Progenitor cell of endocrine pancreas (in vitro differentiated cells): Measurements from ENCODE around the gene DDIT4L. TPM values are rescaled to one million over a fixed set of nuclear protein-coding genes. Genes with fewer than 3 reads are reported as not detected.

ENCODE experiments used
- DNase-seq: peaks from one replicate; pipeline ENCODE4 v3.0.0; 2021; ENCODE audit warnings: low spot score; ENCODE audit not compliant: unreplicated experiment
- H3K27ac Mint-ChIP-seq: 2 replicates; pipeline ENCODE4 v1.8.0; 2021; ENCODE audit warnings: mild to moderate bottlenecking, moderate library complexity, mixed read lengths
- H3K27me3 Mint-ChIP-seq: 2 replicates; pipeline ENCODE4 v1.8.0; 2021; ENCODE audit warnings: mixed read lengths
- H3K36me3 Mint-ChIP-seq: 2 replicates; pipeline ENCODE4 v1.8.0; 2022; ENCODE audit warnings: mixed read lengths; ENCODE audit not compliant: insufficient read depth
- H3K4me1 Mint-ChIP-seq: 2 replicates; pipeline ENCODE4 v1.8.0; 2021; ENCODE audit warnings: low read depth, mixed read lengths
- H3K4me3 Mint-ChIP-seq: 2 replicates; pipeline ENCODE4 v1.8.0; 2021; ENCODE audit warnings: low read depth, mild to moderate bottlenecking, moderate library complexity, mixed read lengths
- H3K9me3 Mint-ChIP-seq: 2 replicates; pipeline ENCODE4 v1.8.0; 2021; ENCODE audit warnings: low read depth, mixed read lengths
- CTCF ChIP-seq: fragments of 200-600 bp; sonication (generic); IDR thresholded peaks from one replicate; pipeline ENCODE4 v1.5.0; 2021; ENCODE audit warnings: antibody characterized with exemption, mild to moderate bottlenecking; ENCODE audit not compliant: unreplicated experiment
- total RNA-seq: library from RNA; stranded (reverse); gene quantifications from 2 replicates; pipeline ENCODE4 v1.2.1, GENCODE V29; 2021

The DDIT4L gene
- total RNA-seq, 1 donor from 2014 or later: 2.6 TPM

DNA sequence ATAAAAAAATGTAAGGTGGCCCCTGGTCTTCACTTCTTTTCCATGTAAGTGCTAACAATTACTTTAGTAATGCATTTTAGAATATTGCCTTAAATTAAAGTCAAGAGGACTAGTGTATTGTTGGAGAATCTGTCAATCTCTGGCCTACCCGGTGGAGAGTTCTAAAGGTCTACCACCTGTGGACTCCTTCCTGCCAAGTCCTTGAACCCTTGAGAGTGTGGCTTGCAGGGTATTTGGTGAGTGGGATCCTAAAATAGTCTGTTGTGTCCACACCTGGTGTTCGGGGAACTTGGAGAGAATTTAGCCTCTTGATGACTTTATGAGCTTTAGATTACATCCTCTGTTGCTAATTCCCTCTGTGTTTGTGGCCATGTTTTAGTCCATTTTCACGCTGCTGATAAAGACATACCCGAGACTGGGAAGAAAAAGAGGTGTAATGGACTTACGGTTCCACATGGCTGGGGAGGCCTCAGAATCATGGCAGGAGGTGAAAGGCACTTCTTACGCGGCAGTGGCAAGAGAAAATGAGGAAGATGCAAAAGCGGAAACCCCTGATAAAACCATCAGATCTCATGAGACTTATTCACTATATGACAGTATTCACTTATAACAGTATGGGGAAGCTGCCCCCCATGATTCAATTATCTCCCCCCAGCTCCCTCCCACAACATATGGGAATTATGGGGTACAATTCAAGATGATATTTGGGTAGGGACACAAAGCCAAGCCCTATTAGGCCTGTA, 23.8 kb downstream of the DDIT4L start:
- H3K4me1 Mint-ChIP-seq: no peaks in the 10 kb centered on the region
- H3K27me3 Mint-ChIP-seq: no peaks in the 10 kb centered on the region
- peaks cover 2% of the 10 kb centered on the region for H3K36me3 Mint-ChIP-seq
- H3K27ac Mint-ChIP-seq: no peak overlapping the region
- H3K4me3 Mint-ChIP-seq: no peak overlapping the region
- TF ChIP-seq CTCF: no peak
- H3K9me3 Mint-ChIP-seq: peaks cover 10% of the 10 kb centered on the region
- DNase-seq: no peak

DNA sequence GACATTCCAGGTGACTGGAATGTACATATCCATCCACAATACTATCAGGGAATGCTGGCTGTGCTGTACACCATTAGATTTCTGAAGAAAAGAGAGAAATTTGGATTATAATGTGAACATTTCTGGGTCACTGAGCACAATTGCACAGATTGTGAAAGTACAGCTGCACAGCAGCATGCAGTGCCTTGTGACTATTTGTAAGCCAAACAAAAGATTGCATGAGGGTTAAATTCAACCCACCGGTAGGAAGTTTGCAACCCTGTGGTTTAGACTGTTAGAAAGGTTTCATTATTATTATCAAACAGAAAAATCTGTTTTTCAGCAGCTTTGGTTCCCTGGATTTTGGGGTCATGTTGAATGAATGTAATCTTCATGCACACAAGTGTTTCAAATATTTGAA, 24.5 kb downstream of the DDIT4L start:
- Mint-ChIP-seq H3K36me3 (peaks cover 2% of the 10 kb centered on the region), H3K9me3 (peaks cover 14% of the 10 kb centered on the region), H3K27ac (no peak overlapping the region), H3K4me1 (no peaks in the 10 kb centered on the region), H3K27me3 (no peaks in the 10 kb centered on the region), H3K4me3 (no peak overlapping the region)
- DNase-seq: no peak
- TF ChIP-seq CTCF: no peak

GRCh38 chr4:100164808-100165760, 25.2 kb downstream of the DDIT4L start:
- Mint-ChIP-seq H3K9me3 (peaks cover 14% of the 10 kb centered on the region), H3K27ac (no peak overlapping the region), H3K4me1 (no peaks in the 10 kb centered on the region), H3K36me3 (peaks cover 2% of the 10 kb centered on the region), H3K4me3 (no peak overlapping the region), H3K27me3 (no peaks in the 10 kb centered on the region)
- DNase-seq: no peak
- TF ChIP-seq CTCF: no peak

GRCh38 chr4:100162027-100162685, 28.1 kb downstream of the DDIT4L start:
- TF ChIP-seq CTCF: no peak
- no peak for DNase-seq

DNA sequence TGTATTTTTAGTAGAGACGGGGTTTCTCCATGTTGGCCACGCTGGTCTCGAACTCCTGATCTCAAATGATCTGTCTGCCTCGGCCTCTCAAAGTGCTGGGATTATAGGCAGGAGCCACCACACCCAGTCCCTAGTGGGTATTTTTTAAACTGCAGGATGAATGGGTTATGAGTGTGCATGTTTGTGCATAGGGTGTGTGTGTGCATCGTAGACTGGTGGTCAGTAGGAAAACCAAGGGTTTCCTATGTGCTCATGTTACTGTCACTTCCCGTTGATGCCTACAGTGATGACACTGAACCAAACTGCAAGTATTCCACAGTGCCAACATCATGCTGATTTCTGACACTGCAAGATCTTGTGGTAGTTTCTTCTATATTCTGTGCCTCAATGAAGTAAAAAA, 41.1 kb downstream of the DDIT4L start:
- Mint-ChIP-seq H3K27me3 (no peaks in the 10 kb centered on the region), H3K9me3 (peaks cover 4% of the 10 kb centered on the region), H3K4me1 (no peaks in the 10 kb centered on the region), H3K36me3 (no peaks in the 10 kb centered on the region), H3K4me3 (no peak overlapping the region), H3K27ac (no peak overlapping the region)
- no peak for TF ChIP-seq CTCF
- no peak for DNase-seq

More at GRCh38 chr4:100162027-100162685, 28.1 kb downstream of the DDIT4L start:
- Mint-ChIP-seq H3K27me3 (no peaks in the 10 kb centered on the region), H3K27ac (no peak overlapping the region), H3K36me3 (peaks cover 2% of the 10 kb centered on the region), H3K4me3 (no peak overlapping the region), H3K4me1 (no peaks in the 10 kb centered on the region), H3K9me3 (peaks cover 14% of the 10 kb centered on the region)
